K562 (cell line): ENCODE measurements around the gene LBHD2. TPM values are rescaled to one million over a fixed set of nuclear protein-coding genes. Genes with fewer than 3 reads are reported as not detected.

Source experiments
- CSDE1 ChIP-seq, 2 experiments: fragments of 450-650 bp; IDR thresholded peaks; 2 replicates each; pipeline ENCODE4 v1.6.1; 2016; ENCODE audit warnings: mild to moderate bottlenecking in 1 of 2
- HDAC6 ChIP-seq: IDR thresholded peaks from 2 replicates; pipeline ENCODE4 v1.6.1; 2012; ENCODE audit warnings: low read depth, mild to moderate bottlenecking, control low read depth, inconsistent platforms, low read length, moderate library complexity
- JUN ChIP-seq, 2 experiments: sonication (generic) in 1 of 2; formaldehyde crosslinking in 1 of 2; IDR thresholded peaks; 2 replicates each; pipeline versions ENCODE4 v1.6.1 to v1.8.0; 2012 to 2022; ENCODE audit warnings: borderline replicate concordance in 2 of 2, mild to moderate bottlenecking in 2 of 2, improper control_type of control experiment in 1 of 2, low read depth in 1 of 2, low read length in 1 of 2, missing genetic modification reagents in 1 of 2
- MTA3 ChIP-seq: fragments of 450-650 bp; formaldehyde crosslinking; IDR thresholded peaks from 2 replicates; pipeline ENCODE4 v1.6.1; 2017; ENCODE audit warnings: mild to moderate bottlenecking, borderline replicate concordance
- ZNF384 ChIP-seq: IDR thresholded peaks from 2 replicates; pipeline ENCODE4 v1.6.1; 2012; ENCODE audit warnings: low read depth, low read length, improper control_type of control experiment
- polyA plus RNA-seq, 8 experiments: library from polyadenylated mRNA; depleted of rRNA in 4 of 8; stranded (reverse) in 5 of 8; unstranded in 3 of 8; fragments of >200 nt; fragmentation: Nextera tagmentation in 2 of 8; fragmentation: Illumina TruSeq in 1 of 8; extraction: Ambion mirVana in 2 of 8; extraction: Trizol in 1 of 8; gene quantifications; 2 replicates each; pipeline versions ENCODE4 v1.2.1 to v1.2.3, GENCODE V29; 2011 to 2014; ENCODE audit warnings: inconsistent platforms in 1 of 8, missing spikeins in 1 of 8
- total RNA-seq, 7 experiments: library from RNA; depleted of rRNA in 6 of 7; stranded (reverse); fragments of >200 nt in 6 of 7; fragmentation: Illumina TruSeq in 2 of 7; extraction: Trizol in 2 of 7; gene quantifications; 2 replicates each; pipeline versions ENCODE4 v1.2.1 to v1.2.3, GENCODE V29; 2011 to 2021; ENCODE audit warnings: low replicate concordance in 1 of 7
- TF ChIP-seq, protein P1 (sequence below): fragments of 200-600 bp; sonication (generic); IDR thresholded peaks from one replicate; pipeline ENCODE4 v1.6.1; 2012; ENCODE audit warnings: mild to moderate bottlenecking, low read depth, low read length, inconsistent platforms
- TF ChIP-seq, protein P2 (sequence below), 3 experiments: fragments of 200-800 bp in 1 of 3; sonication (Bioruptor generic) in 1 of 3; sonication (generic) in 1 of 3; formaldehyde crosslinking in 1 of 3; IDR thresholded peaks; 2 replicates each; pipeline versions ENCODE4 v1.6.1 to v1.8.0; 2016 to 2022; ENCODE audit warnings: mild to moderate bottlenecking in 2 of 3, missing compliant biosample characterization in 2 of 3, missing genetic modification characterization in 2 of 3, missing genetic modification reagents in 1 of 3
- TF ChIP-seq, protein P3 (sequence below): fragments of 450-650 bp; conservative IDR thresholded peaks from 2 replicates; pipeline ENCODE4 v1.6.1; 2016; ENCODE audit warnings: missing genetic modification characterization, low read depth, mild to moderate bottlenecking, control low read depth, missing compliant biosample characterization
- TF ChIP-seq, protein P4 (sequence below): sonication (generic); formaldehyde crosslinking; IDR thresholded peaks from 2 replicates; pipeline ENCODE4 v1.4.0; 2020; ENCODE audit warnings: mild to moderate bottlenecking, missing genetic modification reagents

Gene LBHD2
- total and polyA plus RNA-seq, 9 of the 15 experiments (the other 6 are each of a cell fraction or from before 2014, with no cell fraction given) = not detected

DNA sequence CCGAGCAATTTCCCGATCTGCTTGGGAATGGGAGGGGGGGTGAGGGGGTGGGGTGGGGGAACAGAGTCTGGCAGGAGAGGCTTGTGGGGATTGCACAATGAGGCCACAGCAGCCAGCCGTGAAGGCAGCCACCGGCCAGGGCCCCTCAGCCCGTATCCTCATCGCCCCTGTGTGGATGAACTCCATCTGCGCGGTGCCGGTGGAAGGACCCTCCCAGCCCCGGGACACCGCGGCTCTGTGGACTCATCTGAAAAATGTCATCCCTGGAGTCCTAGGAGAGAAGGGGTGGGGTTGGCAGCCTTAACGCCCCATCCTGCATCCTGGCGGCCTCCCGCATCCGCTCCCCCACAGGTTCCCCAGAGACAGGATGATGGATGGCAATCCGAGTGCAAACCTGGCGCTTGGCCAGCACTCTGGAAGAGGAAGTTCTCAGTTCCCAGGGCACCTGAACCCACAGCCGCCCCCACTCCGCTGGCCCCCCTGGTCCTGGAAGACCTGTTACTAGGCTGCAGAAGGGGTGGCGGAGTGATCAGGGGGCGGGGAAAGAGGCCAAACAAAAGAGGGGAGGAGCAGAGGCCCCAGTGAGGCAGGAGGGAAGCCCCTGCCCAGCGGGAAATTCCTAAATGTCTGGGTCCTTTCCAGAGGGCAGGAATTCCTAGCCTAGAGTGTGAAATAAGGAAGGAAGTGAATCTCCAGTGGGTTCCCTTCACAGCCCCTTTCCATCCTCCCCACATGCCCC, 38.0 kb downstream of the LBHD2 start (continued):
- TF ChIP-seq, protein P1, sequence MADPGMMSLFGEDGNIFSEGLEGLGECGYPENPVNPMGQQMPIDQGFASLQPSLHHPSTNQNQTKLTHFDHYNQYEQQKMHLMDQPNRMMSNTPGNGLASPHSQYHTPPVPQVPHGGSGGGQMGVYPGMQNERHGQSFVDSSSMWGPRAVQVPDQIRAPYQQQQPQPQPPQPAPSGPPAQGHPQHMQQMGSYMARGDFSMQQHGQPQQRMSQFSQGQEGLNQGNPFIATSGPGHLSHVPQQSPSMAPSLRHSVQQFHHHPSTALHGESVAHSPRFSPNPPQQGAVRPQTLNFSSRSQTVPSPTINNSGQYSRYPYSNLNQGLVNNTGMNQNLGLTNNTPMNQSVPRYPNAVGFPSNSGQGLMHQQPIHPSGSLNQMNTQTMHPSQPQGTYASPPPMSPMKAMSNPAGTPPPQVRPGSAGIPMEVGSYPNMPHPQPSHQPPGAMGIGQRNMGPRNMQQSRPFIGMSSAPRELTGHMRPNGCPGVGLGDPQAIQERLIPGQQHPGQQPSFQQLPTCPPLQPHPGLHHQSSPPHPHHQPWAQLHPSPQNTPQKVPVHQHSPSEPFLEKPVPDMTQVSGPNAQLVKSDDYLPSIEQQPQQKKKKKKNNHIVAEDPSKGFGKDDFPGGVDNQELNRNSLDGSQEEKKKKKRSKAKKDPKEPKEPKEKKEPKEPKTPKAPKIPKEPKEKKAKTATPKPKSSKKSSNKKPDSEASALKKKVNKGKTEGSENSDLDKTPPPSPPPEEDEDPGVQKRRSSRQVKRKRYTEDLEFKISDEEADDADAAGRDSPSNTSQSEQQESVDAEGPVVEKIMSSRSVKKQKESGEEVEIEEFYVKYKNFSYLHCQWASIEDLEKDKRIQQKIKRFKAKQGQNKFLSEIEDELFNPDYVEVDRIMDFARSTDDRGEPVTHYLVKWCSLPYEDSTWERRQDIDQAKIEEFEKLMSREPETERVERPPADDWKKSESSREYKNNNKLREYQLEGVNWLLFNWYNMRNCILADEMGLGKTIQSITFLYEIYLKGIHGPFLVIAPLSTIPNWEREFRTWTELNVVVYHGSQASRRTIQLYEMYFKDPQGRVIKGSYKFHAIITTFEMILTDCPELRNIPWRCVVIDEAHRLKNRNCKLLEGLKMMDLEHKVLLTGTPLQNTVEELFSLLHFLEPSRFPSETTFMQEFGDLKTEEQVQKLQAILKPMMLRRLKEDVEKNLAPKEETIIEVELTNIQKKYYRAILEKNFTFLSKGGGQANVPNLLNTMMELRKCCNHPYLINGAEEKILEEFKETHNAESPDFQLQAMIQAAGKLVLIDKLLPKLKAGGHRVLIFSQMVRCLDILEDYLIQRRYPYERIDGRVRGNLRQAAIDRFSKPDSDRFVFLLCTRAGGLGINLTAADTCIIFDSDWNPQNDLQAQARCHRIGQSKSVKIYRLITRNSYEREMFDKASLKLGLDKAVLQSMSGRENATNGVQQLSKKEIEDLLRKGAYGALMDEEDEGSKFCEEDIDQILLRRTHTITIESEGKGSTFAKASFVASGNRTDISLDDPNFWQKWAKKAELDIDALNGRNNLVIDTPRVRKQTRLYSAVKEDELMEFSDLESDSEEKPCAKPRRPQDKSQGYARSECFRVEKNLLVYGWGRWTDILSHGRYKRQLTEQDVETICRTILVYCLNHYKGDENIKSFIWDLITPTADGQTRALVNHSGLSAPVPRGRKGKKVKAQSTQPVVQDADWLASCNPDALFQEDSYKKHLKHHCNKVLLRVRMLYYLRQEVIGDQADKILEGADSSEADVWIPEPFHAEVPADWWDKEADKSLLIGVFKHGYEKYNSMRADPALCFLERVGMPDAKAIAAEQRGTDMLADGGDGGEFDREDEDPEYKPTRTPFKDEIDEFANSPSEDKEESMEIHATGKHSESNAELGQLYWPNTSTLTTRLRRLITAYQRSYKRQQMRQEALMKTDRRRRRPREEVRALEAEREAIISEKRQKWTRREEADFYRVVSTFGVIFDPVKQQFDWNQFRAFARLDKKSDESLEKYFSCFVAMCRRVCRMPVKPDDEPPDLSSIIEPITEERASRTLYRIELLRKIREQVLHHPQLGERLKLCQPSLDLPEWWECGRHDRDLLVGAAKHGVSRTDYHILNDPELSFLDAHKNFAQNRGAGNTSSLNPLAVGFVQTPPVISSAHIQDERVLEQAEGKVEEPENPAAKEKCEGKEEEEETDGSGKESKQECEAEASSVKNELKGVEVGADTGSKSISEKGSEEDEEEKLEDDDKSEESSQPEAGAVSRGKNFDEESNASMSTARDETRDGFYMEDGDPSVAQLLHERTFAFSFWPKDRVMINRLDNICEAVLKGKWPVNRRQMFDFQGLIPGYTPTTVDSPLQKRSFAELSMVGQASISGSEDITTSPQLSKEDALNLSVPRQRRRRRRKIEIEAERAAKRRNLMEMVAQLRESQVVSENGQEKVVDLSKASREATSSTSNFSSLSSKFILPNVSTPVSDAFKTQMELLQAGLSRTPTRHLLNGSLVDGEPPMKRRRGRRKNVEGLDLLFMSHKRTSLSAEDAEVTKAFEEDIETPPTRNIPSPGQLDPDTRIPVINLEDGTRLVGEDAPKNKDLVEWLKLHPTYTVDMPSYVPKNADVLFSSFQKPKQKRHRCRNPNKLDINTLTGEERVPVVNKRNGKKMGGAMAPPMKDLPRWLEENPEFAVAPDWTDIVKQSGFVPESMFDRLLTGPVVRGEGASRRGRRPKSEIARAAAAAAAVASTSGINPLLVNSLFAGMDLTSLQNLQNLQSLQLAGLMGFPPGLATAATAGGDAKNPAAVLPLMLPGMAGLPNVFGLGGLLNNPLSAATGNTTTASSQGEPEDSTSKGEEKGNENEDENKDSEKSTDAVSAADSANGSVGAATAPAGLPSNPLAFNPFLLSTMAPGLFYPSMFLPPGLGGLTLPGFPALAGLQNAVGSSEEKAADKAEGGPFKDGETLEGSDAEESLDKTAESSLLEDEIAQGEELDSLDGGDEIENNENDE = no peak
- TF ChIP-seq, protein P2, sequence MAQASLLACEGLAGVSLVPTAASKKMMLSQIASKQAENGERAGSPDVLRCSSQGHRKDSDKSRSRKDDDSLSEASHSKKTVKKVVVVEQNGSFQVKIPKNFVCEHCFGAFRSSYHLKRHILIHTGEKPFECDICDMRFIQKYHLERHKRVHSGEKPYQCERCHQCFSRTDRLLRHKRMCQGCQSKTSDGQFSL (CRISPR knock-in tag; IDR thresholded peaks at IDR 0.05) = peak; percentile 88
- TF ChIP-seq, protein P2 (tag; IDR thresholded peaks at IDR 0.05) = peak in 1 of 2 experiments; percentile 72; a peak in 2 of 4 replicates
- TF ChIP-seq HDAC6 (no peak), MTA3 (peak; percentile 17; the same call in 1 of the 2 replicates), CSDE1 (IDR thresholded peaks at IDR 0.05) (no peak), JUN (IDR thresholded peaks at IDR 0.05; ENCODE audit: borderline replicate concordance, low read depth, low read length) (no peak), JUN (CRISPR knock-in tag; IDR thresholded peaks at IDR 0.05; ENCODE audit: borderline replicate concordance) (no peak), ZNF384 (no peak)
- TF ChIP-seq, protein P3, sequence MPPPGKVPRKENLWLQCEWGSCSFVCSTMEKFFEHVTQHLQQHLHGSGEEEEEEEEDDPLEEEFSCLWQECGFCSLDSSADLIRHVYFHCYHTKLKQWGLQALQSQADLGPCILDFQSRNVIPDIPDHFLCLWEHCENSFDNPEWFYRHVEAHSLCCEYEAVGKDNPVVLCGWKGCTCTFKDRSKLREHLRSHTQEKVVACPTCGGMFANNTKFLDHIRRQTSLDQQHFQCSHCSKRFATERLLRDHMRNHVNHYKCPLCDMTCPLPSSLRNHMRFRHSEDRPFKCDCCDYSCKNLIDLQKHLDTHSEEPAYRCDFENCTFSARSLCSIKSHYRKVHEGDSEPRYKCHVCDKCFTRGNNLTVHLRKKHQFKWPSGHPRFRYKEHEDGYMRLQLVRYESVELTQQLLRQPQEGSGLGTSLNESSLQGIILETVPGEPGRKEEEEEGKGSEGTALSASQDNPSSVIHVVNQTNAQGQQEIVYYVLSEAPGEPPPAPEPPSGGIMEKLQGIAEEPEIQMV (tag) = no peak
- TF ChIP-seq, protein P4, sequence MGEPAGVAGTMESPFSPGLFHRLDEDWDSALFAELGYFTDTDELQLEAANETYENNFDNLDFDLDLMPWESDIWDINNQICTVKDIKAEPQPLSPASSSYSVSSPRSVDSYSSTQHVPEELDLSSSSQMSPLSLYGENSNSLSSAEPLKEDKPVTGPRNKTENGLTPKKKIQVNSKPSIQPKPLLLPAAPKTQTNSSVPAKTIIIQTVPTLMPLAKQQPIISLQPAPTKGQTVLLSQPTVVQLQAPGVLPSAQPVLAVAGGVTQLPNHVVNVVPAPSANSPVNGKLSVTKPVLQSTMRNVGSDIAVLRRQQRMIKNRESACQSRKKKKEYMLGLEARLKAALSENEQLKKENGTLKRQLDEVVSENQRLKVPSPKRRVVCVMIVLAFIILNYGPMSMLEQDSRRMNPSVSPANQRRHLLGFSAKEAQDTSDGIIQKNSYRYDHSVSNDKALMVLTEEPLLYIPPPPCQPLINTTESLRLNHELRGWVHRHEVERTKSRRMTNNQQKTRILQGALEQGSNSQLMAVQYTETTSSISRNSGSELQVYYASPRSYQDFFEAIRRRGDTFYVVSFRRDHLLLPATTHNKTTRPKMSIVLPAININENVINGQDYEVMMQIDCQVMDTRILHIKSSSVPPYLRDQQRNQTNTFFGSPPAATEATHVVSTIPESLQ (CRISPR knock-in tag) = no peak
